K562 (cell line): Measurements from ENCODE around the gene CIART. TPM values are rescaled to one million over a fixed set of nuclear protein-coding genes. Genes with fewer than 3 reads are reported as not detected.

Experiments
- JUN ChIP-seq, 2 experiments: sonication (generic) in 1 of 2; formaldehyde crosslinking in 1 of 2; IDR thresholded peaks; 2 replicates each; pipeline versions ENCODE4 v1.6.1 to v1.8.0; 2012 to 2022; ENCODE audit warnings: borderline replicate concordance in 2 of 2, mild to moderate bottlenecking in 2 of 2, improper control_type of control experiment in 1 of 2, low read depth in 1 of 2, low read length in 1 of 2, missing genetic modification reagents in 1 of 2
- NR2C2 ChIP-seq, 2 experiments: fragments of 200-800 bp in 1 of 2; sonication (Bioruptor generic) in 1 of 2; sonication (generic) in 1 of 2; formaldehyde crosslinking in 1 of 2; IDR thresholded peaks; 2 replicates each; pipeline versions ENCODE4 v1.6.1 to v1.8.0; 2016 to 2022; ENCODE audit warnings: mild to moderate bottlenecking in 1 of 2, missing compliant biosample characterization in 1 of 2, missing genetic modification characterization in 1 of 2, missing genetic modification reagents in 1 of 2
- NUFIP1 ChIP-seq: fragments of 450-650 bp; IDR thresholded peaks from 2 replicates; pipeline ENCODE4 v1.6.1; 2018; ENCODE audit not compliant: partially characterized antibody
- RREB1 ChIP-seq: fragments of 250-450 bp; sonication (Bioruptor Pico); IDR thresholded peaks from 2 replicates; pipeline ENCODE4 v1.4.0; 2020
- SAP30 ChIP-seq: fragments of 200-600 bp; sonication (generic); IDR thresholded peaks from 2 replicates; pipeline ENCODE4 v1.6.1; 2012; ENCODE audit warnings: borderline replicate concordance, low read depth, mild to moderate bottlenecking, moderate library complexity, low read length, control low read depth, inconsistent platforms; ENCODE audit not compliant: insufficient read depth, poor library complexity, severe bottlenecking
- SFPQ ChIP-seq: fragments of 200-400 bp; formaldehyde crosslinking; IDR thresholded peaks from 2 replicates; pipeline ENCODE4 v1.6.1; 2017; ENCODE audit warnings: mild to moderate bottlenecking, low read depth, low read length, moderate library complexity
- SMAD3 ChIP-seq: fragments of 450-650 bp; formaldehyde crosslinking; conservative IDR thresholded peaks from 2 replicates; pipeline ENCODE4 v1.4.0; 2020; ENCODE audit warnings: mild to moderate bottlenecking
- SMARCE1 ChIP-seq: fragments of 450-650 bp; IDR thresholded peaks from 2 replicates; pipeline ENCODE4 v1.7.1; 2016; ENCODE audit warnings: mild to moderate bottlenecking
- TFE3 ChIP-seq: fragments of 450-650 bp; formaldehyde crosslinking; IDR thresholded peaks from 2 replicates; pipeline ENCODE4 v1.4.0; 2020; ENCODE audit warnings: mild to moderate bottlenecking, mixed read lengths
- ZKSCAN8 ChIP-seq: fragments of 200-800 bp; sonication (Bioruptor generic); IDR thresholded peaks from 2 replicates; pipeline ENCODE4 v1.6.1; 2016; ENCODE audit warnings: missing genetic modification characterization, missing compliant biosample characterization
- ZNF764 ChIP-seq: fragments of 250-450 bp; sonication (Bioruptor Pico); IDR thresholded peaks from 2 replicates; pipeline ENCODE4 v1.4.0; 2020; ENCODE audit warnings: low read depth, mild to moderate bottlenecking, moderate library complexity
- polyA plus RNA-seq, 8 experiments: library from polyadenylated mRNA; depleted of rRNA in 4 of 8; stranded (reverse) in 5 of 8; unstranded in 3 of 8; fragments of >200 nt; fragmentation: Nextera tagmentation in 2 of 8; fragmentation: Illumina TruSeq in 1 of 8; extraction: Ambion mirVana in 2 of 8; extraction: Trizol in 1 of 8; gene quantifications; 2 replicates each; pipeline versions ENCODE4 v1.2.1 to v1.2.3, GENCODE V29; 2011 to 2014; ENCODE audit warnings: inconsistent platforms in 1 of 8, missing spikeins in 1 of 8
- total RNA-seq, 7 experiments: library from RNA; depleted of rRNA in 6 of 7; stranded (reverse); fragments of >200 nt in 6 of 7; fragmentation: Illumina TruSeq in 2 of 7; extraction: Trizol in 2 of 7; gene quantifications; 2 replicates each; pipeline versions ENCODE4 v1.2.1 to v1.2.3, GENCODE V29; 2011 to 2021; ENCODE audit warnings: low replicate concordance in 1 of 7
- TF ChIP-seq, protein P1 (sequence below): fragments of 450-650 bp; formaldehyde crosslinking; IDR thresholded peaks from 2 replicates; pipeline ENCODE4 v1.4.0; 2020; ENCODE audit warnings: mild to moderate bottlenecking

Gene CIART
- total and polyA plus RNA-seq, 9 of the 15 experiments (the other 6 are each of a cell fraction or from before 2014, with no cell fraction given) = 0.07 to 0.35 (median 0.19) TPM; not detected in 2

- TF ChIP-seq NR2C2 (CRISPR knock-in tag; IDR thresholded peaks at IDR 0.05) (peak; percentile 67; the same call in 1 of the 2 replicates), NR2C2 (tag; IDR thresholded peaks at IDR 0.05) (peak; percentile 68), RREB1 (CRISPR knock-in tag) (no peak), SMARCE1 (peak; percentile 35; the same call in 1 of the 2 replicates), NUFIP1 (no peak), ZKSCAN8 (CRISPR knock-in tag) (no peak), SAP30 (peak; percentile 37), TFE3 (CRISPR knock-in tag) (no peak), SFPQ (no peak), SMAD3 (CRISPR knock-in tag) (no peak), JUN (IDR thresholded peaks at IDR 0.05; ENCODE audit: borderline replicate concordance, low read depth, low read length) (0 out of 2 replicates have a peak, but pooled peaks have one; percentile 3), JUN (CRISPR knock-in tag; IDR thresholded peaks at IDR 0.05; ENCODE audit: borderline replicate concordance) (no peak), ZNF764 (CRISPR knock-in tag) (no peak)
- TF ChIP-seq, protein P1, sequence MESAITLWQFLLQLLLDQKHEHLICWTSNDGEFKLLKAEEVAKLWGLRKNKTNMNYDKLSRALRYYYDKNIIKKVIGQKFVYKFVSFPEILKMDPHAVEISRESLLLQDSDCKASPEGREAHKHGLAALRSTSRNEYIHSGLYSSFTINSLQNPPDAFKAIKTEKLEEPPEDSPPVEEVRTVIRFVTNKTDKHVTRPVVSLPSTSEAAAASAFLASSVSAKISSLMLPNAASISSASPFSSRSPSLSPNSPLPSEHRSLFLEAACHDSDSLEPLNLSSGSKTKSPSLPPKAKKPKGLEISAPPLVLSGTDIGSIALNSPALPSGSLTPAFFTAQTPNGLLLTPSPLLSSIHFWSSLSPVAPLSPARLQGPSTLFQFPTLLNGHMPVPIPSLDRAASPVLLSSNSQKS (CRISPR knock-in tag) = no peak
Observed at GRCh38 chr1:150235852-150236613, 46.3 kb upstream of the CIART start, which contains the start of gene ANP32E (continued).
